ENCODE measurements around the gene LRMDA. TPM values are rescaled to one million over a fixed set of nuclear protein-coding genes. Genes with fewer than 3 reads are reported as not detected.

The LRMDA gene
- total RNA-seq, 2 donors from 2014 or later = 12.2 to 25.4 TPM

GRCh38 chr10:75592151-75592787, 160.8 kb downstream of the LRMDA start:
- Histone ChIP-seq H3K9me3 (no peaks in the 10 kb centered on the region), H3K4me1 (peaks cover 16% of the 10 kb centered on the region), H3K27ac (peak overlapping the region; percentile 30 to 57 (median 50)), H3K27me3 (no peaks in the 10 kb centered on the region), H3K36me3 (replicated peaks in 1 of 2; ENCODE audit: insufficient read depth in 1 of 2, low read depth in 2 of 2) (no peaks in the 10 kb centered on the region), H3K4me3 (no peak overlapping the region)
- TF ChIP-seq POLR2A (IDR thresholded peaks at IDR 0.05) (no peak), CTCF (IDR thresholded peaks at IDR 0.05) (no peak)
- ATAC-seq = peak; percentile 37
- intact Hi-C loops (cut with DNase I) = no loop called here
- WGBS, 2 donors = 87 to 91% methylated on average over 31 of the region's 31 CpGs
- DNase-seq = no peak

GRCh38 chr10:75592791-75593643, 161.6 kb downstream of the LRMDA start:
- no peaks in the 10 kb centered on the region for H3K36me3 ChIP-seq (replicated peaks in 1 of 2; ENCODE audit: insufficient read depth in 1 of 2, low read depth in 2 of 2)
- intact Hi-C loops (cut with DNase I) = no loop called here
- no peak overlapping the region for H3K4me3 ChIP-seq
- peak overlapping the region; percentile 30 to 57 (median 50) for H3K27ac ChIP-seq
- WGBS, 2 donors = 26 to 31% methylated on average over 8 of the region's 8 CpGs
- TF ChIP-seq POLR2A (IDR thresholded peaks at IDR 0.05) (no peak), CTCF (IDR thresholded peaks at IDR 0.05) (no peak)
- no peaks in the 10 kb centered on the region for H3K9me3 ChIP-seq
- DNase-seq (peak in 1 of 4 donors; percentile 51), ATAC-seq (peak; percentile 74)
- peaks cover 16% of the 10 kb centered on the region for H3K4me1 ChIP-seq
- H3K27me3 ChIP-seq = no peaks in the 10 kb centered on the region

- WGBS, 2 donors = 81 to 87% methylated on average over 14 of the region's 14 CpGs
- ATAC-seq = no peak
- H3K4me3 ChIP-seq = no peak overlapping the region
These were observed 162.5 kb downstream of the LRMDA start for GRCh38 chr10:75593692-75594556.

More at GRCh38 chr10:75593692-75594556, 162.5 kb downstream of the LRMDA start:
- no peaks in the 10 kb centered on the region for H3K9me3 ChIP-seq
- no peaks in the 10 kb centered on the region for H3K27me3 ChIP-seq
- TF ChIP-seq CTCF (IDR thresholded peaks at IDR 0.05) (peak in 3 of 7 experiments; percentile 11 to 21 (median 13)), POLR2A (IDR thresholded peaks at IDR 0.05) (no peak)
- no peak for DNase-seq
- H3K4me1 ChIP-seq = peaks cover 16% of the 10 kb centered on the region
- H3K27ac ChIP-seq = peak overlapping the region in 2 of 4 donors; percentile 41 to 57
- intact Hi-C loops (cut with DNase I) = no loop called here
- H3K36me3 ChIP-seq (replicated peaks in 1 of 2; ENCODE audit: insufficient read depth in 1 of 2, low read depth in 2 of 2) = no peaks in the 10 kb centered on the region

Measured in body of pancreas (tissue), 4 donors.